HepG2 (cell line): ENCODE results near the gene DBNDD1. TPM values are rescaled to one million over a fixed set of nuclear protein-coding genes. Genes with fewer than 3 reads are reported as not detected.

Experiments used
- HMG20B ChIP-seq: conservative IDR thresholded peaks from 2 replicates; pipeline ENCODE4 v1.6.1; 2016; ENCODE audit warnings: missing genetic modification reagents, missing compliant biosample characterization
- KDM2A ChIP-seq: sonication (generic); formaldehyde crosslinking; IDR thresholded peaks from 2 replicates; pipeline ENCODE4 v1.4.0; 2020; ENCODE audit warnings: low read depth, missing genetic modification reagents, borderline replicate concordance
- KMT2A ChIP-seq: sonication (generic); formaldehyde crosslinking; IDR thresholded peaks from 2 replicates; pipeline ENCODE4 v1.4.0; 2020; ENCODE audit warnings: missing genetic modification reagents
- MED1 ChIP-seq: sonication (generic); formaldehyde crosslinking; IDR thresholded peaks from 2 replicates; pipeline ENCODE4 v1.4.0; 2020; ENCODE audit warnings: missing genetic modification reagents
- NFE2L1 ChIP-seq: sonication (generic); formaldehyde crosslinking; IDR thresholded peaks from 2 replicates; pipeline ENCODE4 v1.4.0; 2020; ENCODE audit warnings: missing genetic modification reagents, mild to moderate bottlenecking, borderline replicate concordance
- RARA ChIP-seq: IDR thresholded peaks from 2 replicates; pipeline ENCODE4 v1.6.1; 2016; ENCODE audit warnings: missing genetic modification reagents, missing compliant biosample characterization
- SNAI1 ChIP-seq: sonication (generic); formaldehyde crosslinking; IDR thresholded peaks from 2 replicates; pipeline ENCODE4 v1.5.0; 2020; ENCODE audit warnings: mild to moderate bottlenecking, missing genetic modification reagents, borderline replicate concordance
- SSRP1 ChIP-seq: IDR thresholded peaks from 2 replicates; pipeline ENCODE4 v1.6.1; 2016; ENCODE audit warnings: control low read depth
- TAF1 ChIP-seq: sonication (generic); formaldehyde crosslinking; IDR thresholded peaks from 2 replicates; pipeline ENCODE4 v1.4.0; 2020; ENCODE audit warnings: missing genetic modification reagents
- ZBTB42 ChIP-seq: sonication (generic); formaldehyde crosslinking; IDR thresholded peaks from 2 replicates; pipeline ENCODE4 v1.5.0; 2020; ENCODE audit warnings: mild to moderate bottlenecking, missing genetic modification reagents
- ZBTB49 ChIP-seq: sonication (generic); formaldehyde crosslinking; IDR thresholded peaks from 2 replicates; pipeline ENCODE4 v1.4.0; 2020; ENCODE audit warnings: missing genetic modification reagents, borderline replicate concordance
- ZFP36 ChIP-seq: fragments of 150-350 bp; IDR thresholded peaks from 2 replicates; pipeline ENCODE4 v1.6.1; 2018; ENCODE audit warnings: borderline replicate concordance, low read length, low read depth; ENCODE audit not compliant: partially characterized antibody
- ZNF207 ChIP-seq: fragments of 450-650 bp; IDR thresholded peaks from 2 replicates; pipeline ENCODE4 v1.6.1; 2016; ENCODE audit warnings: antibody characterized with exemption, borderline replicate concordance
- ZNF646 ChIP-seq: sonication (generic); formaldehyde crosslinking; IDR thresholded peaks from 2 replicates; pipeline ENCODE4 v1.9.0; 2021; ENCODE audit warnings: mild to moderate bottlenecking, missing genetic modification reagents
- ZNF891 ChIP-seq: sonication (generic); formaldehyde crosslinking; IDR thresholded peaks from 2 replicates; pipeline ENCODE4 v1.5.0; 2020; ENCODE audit warnings: mild to moderate bottlenecking, missing genetic modification reagents
- ZSCAN21 ChIP-seq: sonication (generic); formaldehyde crosslinking; IDR thresholded peaks from 2 replicates; pipeline ENCODE4 v1.8.0; 2022; ENCODE audit warnings: mild to moderate bottlenecking, missing genetic modification reagents, moderate library complexity, borderline replicate concordance
- ZSCAN25 ChIP-seq: sonication (generic); formaldehyde crosslinking; IDR thresholded peaks from 2 replicates; pipeline ENCODE4 v1.8.0; 2022; ENCODE audit warnings: mild to moderate bottlenecking, missing genetic modification reagents
- polyA plus RNA-seq, 8 experiments: library from polyadenylated mRNA; depleted of rRNA in 3 of 8; stranded (reverse) in 7 of 8; unstranded in 1 of 8; fragments of >200 nt; fragmentation: Illumina TruSeq in 4 of 8; extraction: Trizol in 4 of 8; gene quantifications; 2 replicates each; pipeline versions ENCODE4 v1.2.1 to v1.2.3, GENCODE V29; 2011 to 2016; ENCODE audit warnings: low read depth in 4 of 8, missing spikeins in 1 of 8, mixed read lengths in 1 of 8; ENCODE audit not compliant: insufficient read depth in 1 of 8
- total RNA-seq, 5 experiments: library from RNA; depleted of rRNA; stranded (reverse); fragments of >200 nt; fragmentation: Illumina TruSeq; extraction: Trizol; gene quantifications; 2 replicates each; pipeline ENCODE4 v1.2.3, GENCODE V29; 2016; ENCODE audit warnings: low read depth in 1 of 5
- TF ChIP-seq, protein P1 (sequence below): sonication (generic); formaldehyde crosslinking; IDR thresholded peaks from 2 replicates; pipeline ENCODE4 v1.4.0; 2020; ENCODE audit warnings: missing genetic modification reagents
- TF ChIP-seq, protein P2 (sequence below): sonication (generic); formaldehyde crosslinking; IDR thresholded peaks from 2 replicates; pipeline ENCODE4 v1.4.0; 2020; ENCODE audit warnings: mild to moderate bottlenecking, missing genetic modification reagents

The DBNDD1 gene
- total and polyA plus RNA-seq, 2 of the 13 experiments (the other 11 are each of a cell fraction or from before 2014, with no cell fraction given): 17.0 to 40.4 TPM

- TF ChIP-seq, protein P1, sequence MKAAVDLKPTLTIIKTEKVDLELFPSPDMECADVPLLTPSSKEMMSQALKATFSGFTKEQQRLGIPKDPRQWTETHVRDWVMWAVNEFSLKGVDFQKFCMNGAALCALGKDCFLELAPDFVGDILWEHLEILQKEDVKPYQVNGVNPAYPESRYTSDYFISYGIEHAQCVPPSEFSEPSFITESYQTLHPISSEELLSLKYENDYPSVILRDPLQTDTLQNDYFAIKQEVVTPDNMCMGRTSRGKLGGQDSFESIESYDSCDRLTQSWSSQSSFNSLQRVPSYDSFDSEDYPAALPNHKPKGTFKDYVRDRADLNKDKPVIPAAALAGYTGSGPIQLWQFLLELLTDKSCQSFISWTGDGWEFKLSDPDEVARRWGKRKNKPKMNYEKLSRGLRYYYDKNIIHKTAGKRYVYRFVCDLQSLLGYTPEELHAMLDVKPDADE (CRISPR knock-in tag): peak; percentile 44; the same call in 1 of the 2 replicates
- TF ChIP-seq RARA (CRISPR knock-in tag) (peak; percentile 35; the same call in 1 of the 2 replicates), ZNF891 (no peak; the same call in 1 of the 2 replicates), HMG20B (CRISPR knock-in tag) (no peak; the same call in 1 of the 2 replicates), KDM2A (peak; percentile 77), ZNF646 (CRISPR knock-in tag) (no peak), TAF1 (CRISPR knock-in tag) (peak; percentile 33; the same call in 1 of the 2 replicates), NFE2L1 (peak; percentile 48; the same call in 1 of the 2 replicates), ZSCAN25 (CRISPR knock-in tag) (0 out of 2 replicates have a peak, but pooled peaks have one; percentile 53), ZSCAN21 (CRISPR knock-in tag) (peak; percentile 84; the same call in 1 of the 2 replicates), KMT2A (CRISPR knock-in tag) (peak; percentile 71), ZBTB49 (no peak), ZNF207 (no peak), ZBTB42 (CRISPR knock-in tag) (peak; percentile 65; the same call in 1 of the 2 replicates), MED1 (CRISPR knock-in tag) (peak; percentile 27; the same call in 1 of the 2 replicates), SSRP1 (CRISPR knock-in tag) (peak; percentile 35; the same call in 1 of the 2 replicates), SNAI1 (CRISPR knock-in tag) (0 out of 2 replicates have a peak, but pooled peaks have one; percentile 36), ZFP36 (no peak)
- TF ChIP-seq, protein P2, sequence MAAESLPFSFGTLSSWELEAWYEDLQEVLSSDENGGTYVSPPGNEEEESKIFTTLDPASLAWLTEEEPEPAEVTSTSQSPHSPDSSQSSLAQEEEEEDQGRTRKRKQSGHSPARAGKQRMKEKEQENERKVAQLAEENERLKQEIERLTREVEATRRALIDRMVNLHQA (CRISPR knock-in tag): no peak
These were observed 27.9 kb upstream of the DBNDD1 start (continued) for GRCh38 chr16:90046971-90047713.
